Transverse colon (tissue), 4 donors: ENCODE data around the gene RGS5.

ENCODE experiments used
- POLR2A ChIP-seq: fragments of 450-650 bp; IDR thresholded peaks from one replicate; pipeline ENCODE4 v1.6.1; 2016; ENCODE audit warnings: antibody characterized with exemption, mild to moderate bottlenecking, moderate library complexity
- POLR2AphosphoS5 ChIP-seq, 3 donors: sonication (generic); formaldehyde crosslinking; IDR thresholded peaks; one replicate each; pipeline ENCODE4 v1.6.1; 2016; ENCODE audit warnings: antibody characterized with exemption in 3 of 3
- TF ChIP-seq, protein P1 (sequence below), 5 experiments: fragments of 200-600 bp in 3 of 5; fragments of 450-650 bp in 2 of 5; sonication (generic) in 3 of 5; IDR thresholded peaks; 1 replicate in 2 of 5; 2 replicates in 3 of 5; pipeline ENCODE4 v1.5.1; 2016 to 2017; ENCODE audit warnings: antibody characterized with exemption in 5 of 5, inconsistent platforms in 3 of 5, mild to moderate bottlenecking in 2 of 5, moderate library complexity in 1 of 5

DNA sequence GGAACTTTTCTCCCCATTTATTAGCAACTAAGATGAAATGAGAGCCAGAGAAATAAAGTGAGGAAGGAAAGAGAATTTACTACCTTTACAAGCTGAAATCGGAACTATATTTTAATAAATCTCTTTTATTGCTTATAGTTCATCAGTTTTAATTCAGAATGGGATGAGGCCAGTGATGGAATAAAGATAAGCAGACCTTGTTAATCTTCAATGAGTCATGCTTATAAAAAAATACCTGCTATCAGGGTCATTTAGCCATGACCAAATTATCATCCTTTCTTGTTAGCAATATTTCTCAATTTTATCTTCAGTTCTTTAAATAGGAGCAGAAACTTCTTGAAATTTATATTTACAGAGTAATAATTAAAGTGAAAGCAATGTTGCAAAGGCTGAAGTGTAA lies 107.5 kb downstream of the RGS5 start:
- TF ChIP-seq, protein P1, sequence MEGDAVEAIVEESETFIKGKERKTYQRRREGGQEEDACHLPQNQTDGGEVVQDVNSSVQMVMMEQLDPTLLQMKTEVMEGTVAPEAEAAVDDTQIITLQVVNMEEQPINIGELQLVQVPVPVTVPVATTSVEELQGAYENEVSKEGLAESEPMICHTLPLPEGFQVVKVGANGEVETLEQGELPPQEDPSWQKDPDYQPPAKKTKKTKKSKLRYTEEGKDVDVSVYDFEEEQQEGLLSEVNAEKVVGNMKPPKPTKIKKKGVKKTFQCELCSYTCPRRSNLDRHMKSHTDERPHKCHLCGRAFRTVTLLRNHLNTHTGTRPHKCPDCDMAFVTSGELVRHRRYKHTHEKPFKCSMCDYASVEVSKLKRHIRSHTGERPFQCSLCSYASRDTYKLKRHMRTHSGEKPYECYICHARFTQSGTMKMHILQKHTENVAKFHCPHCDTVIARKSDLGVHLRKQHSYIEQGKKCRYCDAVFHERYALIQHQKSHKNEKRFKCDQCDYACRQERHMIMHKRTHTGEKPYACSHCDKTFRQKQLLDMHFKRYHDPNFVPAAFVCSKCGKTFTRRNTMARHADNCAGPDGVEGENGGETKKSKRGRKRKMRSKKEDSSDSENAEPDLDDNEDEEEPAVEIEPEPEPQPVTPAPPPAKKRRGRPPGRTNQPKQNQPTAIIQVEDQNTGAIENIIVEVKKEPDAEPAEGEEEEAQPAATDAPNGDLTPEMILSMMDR (IDR thresholded peaks at IDR 0.05): no peak
- TF ChIP-seq POLR2A: no peak
- no peak for TF ChIP-seq POLR2AphosphoS5 (IDR thresholded peaks at IDR 0.05)
